Lung (tissue), 12 donors: ENCODE data around the gene ACE2. TPM values are rescaled to one million over a fixed set of nuclear protein-coding genes. Genes with fewer than 3 reads are reported as not detected.

ENCODE experiments used
- ATAC-seq: fragments of 200-7000 bp; cut with Tn5 transposase; one replicate; pipeline ENCODE4 v1.9.1; 2020; ENCODE audit warnings: moderate number of reproducible peaks; ENCODE audit not compliant: insufficient read depth, low FRiP score
- DNase-seq, 3 donors: peaks; one replicate each; pipeline ENCODE4 v3.0.0-alpha.2; 2013 to 2017
- H3K27ac ChIP-seq, 2 donors: one replicate each; pipeline ENCODE4 v1.5.1; 2013; ENCODE audit warnings: mild to moderate bottlenecking in 2 of 2, moderate library complexity in 2 of 2, control low read depth in 1 of 2, inconsistent platforms in 1 of 2, low read depth in 1 of 2, low read length in 1 of 2
- H3K27me3 ChIP-seq, 3 donors: one replicate each; pipeline ENCODE4 v1.5.1; 2013; ENCODE audit warnings: low read length in 2 of 3; ENCODE audit not compliant: control insufficient read depth in 3 of 3, insufficient read depth in 3 of 3
- H3K36me3 ChIP-seq, 4 donors: one replicate each; pipeline ENCODE4 v1.5.1; 2013; ENCODE audit warnings: low read length in 4 of 4, mild to moderate bottlenecking in 1 of 4, moderate library complexity in 1 of 4; ENCODE audit not compliant: control insufficient read depth in 4 of 4, insufficient read depth in 4 of 4
- H3K4me1 ChIP-seq, 5 donors: one replicate each; pipeline ENCODE4 v1.5.1; 2013; ENCODE audit warnings: low read length in 5 of 5, mild to moderate bottlenecking in 2 of 5, moderate library complexity in 1 of 5; ENCODE audit not compliant: control insufficient read depth in 5 of 5, insufficient read depth in 5 of 5
- H3K4me3 ChIP-seq: one replicate; pipeline ENCODE4 v1.5.1; 2013; ENCODE audit warnings: mild to moderate bottlenecking, control low read depth, moderate library complexity
- H3K9ac ChIP-seq, 2 donors: one replicate each; pipeline ENCODE4 v1.5.1; 2013; ENCODE audit warnings: low read length in 2 of 2, control low read depth in 1 of 2; ENCODE audit not compliant: insufficient read depth in 1 of 2
- H3K9me3 ChIP-seq, 4 donors: one replicate each; pipeline ENCODE4 v1.5.1; 2013; ENCODE audit warnings: low read length in 3 of 4, mild to moderate bottlenecking in 1 of 4, moderate library complexity in 1 of 4; ENCODE audit not compliant: control insufficient read depth in 4 of 4, insufficient read depth in 3 of 4
- CTCF ChIP-seq: IDR thresholded peaks from 2 replicates; pipeline ENCODE4 v1.5.1; 2012; ENCODE audit warnings: mild to moderate bottlenecking; ENCODE audit errors: control extremely low read depth, extremely low read depth
- WGBS, 2 donors: extraction: QIAGEN DNeasy Blood & Tissue Kit; methylation state at CpG; one replicate each; pipeline ENCODE4 v1.1.7; 2013; 5-methylcytosine and 5-hydroxymethylcytosine counted together
- polyA plus RNA-seq, 2 donors: library from polyadenylated mRNA; stranded (reverse); fragments of 200-250 nt; gene quantifications; one replicate each; pipeline ENCODE4 v1.2.1, GENCODE V29; 2013
- total RNA-seq, 2 donors: library from RNA; depleted of rRNA in 1 of 2; stranded (reverse); fragments of >200 nt in 1 of 2; gene quantifications; one replicate each; pipeline ENCODE4 v1.2.1, GENCODE V29; 2014 to 2021
- donor health status: control.
- donor health status: control.
- donor health status: Bipolar disorder and iron deficiency.
- donor health status: healthy.
- donor health status: DM: yes; HTN: yes; CAD: no.

ACE2 gene
- total and polyA plus RNA-seq, 4 donors = 0.53 to 8.1 (median 5.5) TPM

DNA sequence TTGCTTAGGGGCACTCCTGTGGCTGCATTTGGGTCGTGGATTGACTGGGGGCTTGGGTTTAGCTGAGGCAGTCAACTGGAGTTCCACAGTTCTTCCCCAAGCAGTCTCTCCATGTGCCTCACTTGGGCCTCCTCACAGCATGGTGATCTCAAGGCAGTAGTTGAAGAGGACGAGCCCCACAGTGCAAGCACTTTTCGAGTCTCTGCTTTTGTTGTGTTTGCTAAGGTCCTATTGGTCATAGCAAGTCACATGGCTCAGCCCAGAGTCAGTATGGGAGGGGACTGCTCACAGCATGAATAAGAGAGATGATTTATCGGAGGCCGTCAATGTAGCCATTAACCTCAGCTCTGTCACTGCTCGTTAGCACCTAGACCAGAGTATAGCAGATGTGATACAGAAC, 70.4 kb downstream of the ACE2 start:
- TF ChIP-seq CTCF = no peak
- Histone ChIP-seq H3K27ac (no peak overlapping the region), H3K4me1 (peaks cover 0 to 4% (median 0%) of the 10 kb centered on the region in 5 donors), H3K4me3 (no peak overlapping the region), H3K9me3 (no peaks in the 10 kb centered on the region), H3K36me3 (no peaks in the 10 kb centered on the region), H3K9ac (no peak overlapping the region), H3K27me3 (peaks cover 0 to 39% (median 32%) of the 10 kb centered on the region in 3 donors)
- DNase-seq (no peak), ATAC-seq (no peak)
- 66 to 93% methylated on average over 6 of the region's 6 CpGs for WGBS, 2 donors

- H3K4me1 ChIP-seq = peaks cover 0 to 11% (median 0%) of the 10 kb centered on the region in 5 donors
- no peaks in the 10 kb centered on the region for H3K36me3 ChIP-seq
- H3K9ac ChIP-seq = no peak overlapping the region
- DNase-seq = no peak
- ATAC-seq = no peak
- H3K4me3 ChIP-seq = no peak overlapping the region
- H3K27me3 ChIP-seq = peaks cover 0 to 44% (median 29%) of the 10 kb centered on the region in 3 donors
- H3K9me3 ChIP-seq = no peaks in the 10 kb centered on the region
- no peak for TF ChIP-seq CTCF
- H3K27ac ChIP-seq = no peak overlapping the region
These were observed 71.6 kb downstream of the ACE2 start for GRCh38 chrX:15529165-15529564.

DNA sequence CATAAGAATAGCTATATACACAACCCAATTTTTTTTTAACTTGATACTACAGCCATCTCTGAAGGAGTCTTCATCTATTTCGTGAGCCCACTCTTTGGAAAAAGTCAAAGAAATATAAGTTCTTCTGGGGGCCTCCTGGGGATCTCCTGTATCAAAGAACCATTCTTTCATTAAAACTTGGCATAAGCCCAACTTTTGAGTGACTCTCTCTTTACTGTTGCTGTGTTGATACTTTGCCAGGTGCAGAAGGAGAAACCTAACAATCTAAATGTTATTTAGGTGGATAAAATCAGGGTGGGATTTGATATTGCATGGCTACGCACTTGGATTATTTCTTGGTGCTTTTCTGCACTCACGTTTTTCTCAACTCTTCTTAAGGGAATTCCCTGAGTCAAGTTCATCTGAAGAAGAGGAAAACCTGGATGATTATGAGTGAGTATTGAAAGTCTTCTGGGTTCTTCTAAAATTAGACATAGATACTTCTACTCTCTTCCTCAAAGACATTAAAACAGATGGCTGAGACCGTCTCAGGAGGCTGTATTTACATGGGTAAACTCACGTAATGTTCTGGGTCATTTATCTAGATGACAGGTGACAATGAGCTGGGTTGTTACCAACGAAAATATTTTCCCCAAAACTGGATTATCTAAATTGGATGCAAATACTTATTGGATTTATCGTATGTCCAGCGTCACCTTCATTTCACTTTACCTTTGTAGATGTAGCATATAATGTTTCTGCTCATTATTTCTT, 74.9 kb downstream of the ACE2 start:
- WGBS, 2 donors = 64 to 77% methylated on average over 8 of the region's 8 CpGs
- no peak overlapping the region for H3K4me3 ChIP-seq
- ATAC-seq (no peak), DNase-seq (peak in 1 of 3 donors; percentile 35)
- no peak overlapping the region for H3K9ac ChIP-seq
- no peak for TF ChIP-seq CTCF
- H3K4me1 ChIP-seq = peaks cover 0 to 14% (median 0%) of the 10 kb centered on the region in 5 donors
- H3K36me3 ChIP-seq = no peaks in the 10 kb centered on the region
- no peaks in the 10 kb centered on the region for H3K9me3 ChIP-seq
- H3K27me3 ChIP-seq = peaks cover 0 to 56% (median 24%) of the 10 kb centered on the region in 3 donors
- no peak overlapping the region for H3K27ac ChIP-seq
